Prostate gland (tissue), 2 donors: Measurements from ENCODE around the gene BEX3. TPM values are rescaled to one million over a fixed set of nuclear protein-coding genes. Genes with fewer than 3 reads are reported as not detected.

Source experiments
- DNase-seq: peaks from one replicate; pipeline ENCODE4 v3.0.0-alpha.2; 2019; ENCODE audit warnings: low spot score
- H3K27ac ChIP-seq, 2 donors: fragments of 200-600 bp; sonication (generic); 2 replicates each; pipeline ENCODE4 v1.5.1; 2017 to 2019
- H3K27me3 ChIP-seq: fragments of 200-600 bp; sonication (generic); replicated peaks from 2 replicates; pipeline ENCODE4 v1.5.1; 2019; ENCODE audit not compliant: insufficient read depth
- H3K36me3 ChIP-seq, 2 donors: fragments of 200-600 bp; sonication (generic); 1 replicate in 1 of 2; 2 replicates in 1 of 2; pipeline versions ENCODE4 v1.5.1 to v1.8.1; 2017 to 2019
- H3K4me1 ChIP-seq: fragments of 200-600 bp; sonication (generic); replicated peaks from 2 replicates; pipeline ENCODE4 v1.5.1; 2019
- H3K4me3 ChIP-seq, 2 donors: fragments of 200-600 bp; sonication (generic); 2 replicates each; pipeline ENCODE4 v1.5.1; 2017 to 2019
- H3K9me3 ChIP-seq: fragments of 200-600 bp; sonication (generic); 2 replicates; pipeline ENCODE4 v1.5.1; 2017
- POLR2A ChIP-seq: fragments of 450-650 bp; IDR thresholded peaks from one replicate; pipeline ENCODE4 v1.6.1; 2016; ENCODE audit warnings: antibody characterized with exemption, mild to moderate bottlenecking
- POLR2AphosphoS5 ChIP-seq: sonication (generic); formaldehyde crosslinking; IDR thresholded peaks from one replicate; pipeline ENCODE4 v1.6.1; 2017; ENCODE audit warnings: antibody characterized with exemption
- WGBS: methylation state at CpG from one replicate; pipeline ENCODE4 v1.1.5; 2018; 5-methylcytosine and 5-hydroxymethylcytosine counted together
- intact Hi-C: fragments of 100-400 bp; cut with DNase I; formaldehyde crosslinking; loops from one replicate; pipeline ENCODE4 v1.14.2; 2022
- total RNA-seq, 2 donors: library from RNA; depleted of rRNA; stranded (reverse); fragments of >200 nt; gene quantifications; one replicate each; pipeline ENCODE4 v1.1.0, GENCODE V29; 2016
- TF ChIP-seq, protein P1 (sequence below), 4 experiments: fragments of 200-600 bp in 2 of 4; fragments of 450-650 bp in 2 of 4; sonication (generic) in 2 of 4; IDR thresholded peaks; 1 replicate in 3 of 4; 2 replicates in 1 of 4; pipeline ENCODE4 v1.5.1; 2016 to 2019; ENCODE audit warnings: antibody characterized with exemption in 4 of 4, mild to moderate bottlenecking in 2 of 4, moderate library complexity in 2 of 4

The BEX3 gene
- total RNA-seq, 2 donors from 2014 or later, result 249 to 418 TPM

DNA sequence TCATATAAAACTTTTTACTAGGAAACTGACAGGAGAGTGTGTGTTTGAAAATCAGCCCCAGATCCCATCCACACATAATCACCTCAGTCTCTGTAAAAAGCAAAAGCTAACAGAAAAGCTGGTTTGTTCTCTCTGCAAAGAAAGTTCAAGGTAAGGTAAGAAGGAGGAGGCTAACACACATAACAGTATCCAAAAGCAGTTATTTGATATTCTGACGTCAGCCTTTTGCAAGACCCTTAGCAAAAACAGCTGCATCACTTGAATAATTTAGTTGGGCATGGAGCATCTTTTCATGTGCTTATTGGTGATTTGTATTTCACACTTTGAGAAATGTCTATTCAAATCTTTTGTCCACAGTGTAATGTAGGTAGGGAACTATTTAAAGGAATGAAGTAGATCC lies 14.5 kb upstream of the BEX3 start:
- no peaks in the 10 kb centered on the region for H3K36me3 ChIP-seq
- intact Hi-C loops, result no loop called here
- no peak for DNase-seq
- no peak for TF ChIP-seq POLR2AphosphoS5
- TF ChIP-seq, protein P1, sequence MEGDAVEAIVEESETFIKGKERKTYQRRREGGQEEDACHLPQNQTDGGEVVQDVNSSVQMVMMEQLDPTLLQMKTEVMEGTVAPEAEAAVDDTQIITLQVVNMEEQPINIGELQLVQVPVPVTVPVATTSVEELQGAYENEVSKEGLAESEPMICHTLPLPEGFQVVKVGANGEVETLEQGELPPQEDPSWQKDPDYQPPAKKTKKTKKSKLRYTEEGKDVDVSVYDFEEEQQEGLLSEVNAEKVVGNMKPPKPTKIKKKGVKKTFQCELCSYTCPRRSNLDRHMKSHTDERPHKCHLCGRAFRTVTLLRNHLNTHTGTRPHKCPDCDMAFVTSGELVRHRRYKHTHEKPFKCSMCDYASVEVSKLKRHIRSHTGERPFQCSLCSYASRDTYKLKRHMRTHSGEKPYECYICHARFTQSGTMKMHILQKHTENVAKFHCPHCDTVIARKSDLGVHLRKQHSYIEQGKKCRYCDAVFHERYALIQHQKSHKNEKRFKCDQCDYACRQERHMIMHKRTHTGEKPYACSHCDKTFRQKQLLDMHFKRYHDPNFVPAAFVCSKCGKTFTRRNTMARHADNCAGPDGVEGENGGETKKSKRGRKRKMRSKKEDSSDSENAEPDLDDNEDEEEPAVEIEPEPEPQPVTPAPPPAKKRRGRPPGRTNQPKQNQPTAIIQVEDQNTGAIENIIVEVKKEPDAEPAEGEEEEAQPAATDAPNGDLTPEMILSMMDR (IDR thresholded peaks at IDR 0.05), result no peak
- TF ChIP-seq POLR2A, result no peak
- H3K4me1 ChIP-seq, result no peaks in the 10 kb centered on the region
- H3K27ac ChIP-seq, result no peak overlapping the region
- H3K9me3 ChIP-seq, result no peaks in the 10 kb centered on the region
- H3K27me3 ChIP-seq, result no peaks in the 10 kb centered on the region
- WGBS, result 33% methylated on average over 1 of the region's 1 CpG
- no peak overlapping the region for H3K4me3 ChIP-seq

DNA sequence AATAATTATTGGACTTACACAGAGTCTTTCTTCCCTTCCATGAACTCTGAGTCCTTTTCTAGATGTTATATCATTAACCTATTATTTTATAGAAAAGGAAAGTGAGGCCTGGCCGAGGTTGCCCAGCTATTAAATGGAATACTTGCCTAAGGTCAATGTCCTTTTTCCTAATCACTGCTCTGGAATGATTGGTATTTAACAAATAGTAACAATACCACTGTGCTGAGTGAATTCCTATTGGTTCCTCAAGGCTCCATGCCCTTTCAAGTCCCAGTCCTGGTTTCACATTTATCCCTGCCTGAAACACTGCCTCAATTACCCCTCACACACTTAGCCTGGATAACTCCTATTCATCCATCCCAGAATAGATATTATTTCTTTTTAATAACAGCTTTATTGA lies 13.9 kb upstream of the BEX3 start:
- Histone ChIP-seq H3K9me3 (no peaks in the 10 kb centered on the region), H3K27me3 (no peaks in the 10 kb centered on the region), H3K4me3 (no peak overlapping the region), H3K4me1 (no peaks in the 10 kb centered on the region), H3K27ac (no peak overlapping the region), H3K36me3 (no peaks in the 10 kb centered on the region)
- intact Hi-C loops, result no loop called here
- 22% methylated on average over 1 of the region's 1 CpG for WGBS
- TF ChIP-seq, protein P1 (IDR thresholded peaks at IDR 0.05), result no peak
- TF ChIP-seq POLR2A (no peak), POLR2AphosphoS5 (no peak)
- no peak for DNase-seq

DNA sequence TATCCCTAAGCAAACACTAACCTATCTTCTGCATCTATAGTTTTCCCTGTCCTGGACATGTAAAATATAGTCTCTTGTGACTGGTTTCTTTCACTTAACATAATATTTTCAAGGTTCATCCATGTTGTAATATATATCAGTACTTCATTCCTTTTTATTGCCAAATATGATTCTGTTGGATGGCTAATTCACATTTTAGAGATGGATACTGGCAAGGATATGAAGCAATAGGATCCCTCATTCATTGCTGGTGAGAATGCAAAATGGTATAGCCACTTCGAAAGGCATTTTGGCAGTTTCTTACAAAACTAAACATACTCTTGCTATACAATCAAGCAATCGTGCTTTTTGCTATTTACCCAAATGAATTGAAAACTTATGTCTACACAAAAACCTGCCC lies 13.3 kb upstream of the BEX3 start:
- intact Hi-C loops, result no loop called here
- no peaks in the 10 kb centered on the region for H3K4me1 ChIP-seq
- H3K27ac ChIP-seq, result no peak overlapping the region
- H3K9me3 ChIP-seq, result no peaks in the 10 kb centered on the region
- H3K27me3 ChIP-seq, result no peaks in the 10 kb centered on the region
- WGBS, result 82% methylated on average over 2 of the region's 2 CpGs
- H3K4me3 ChIP-seq, result no peak overlapping the region
- no peak for DNase-seq
- H3K36me3 ChIP-seq, result no peaks in the 10 kb centered on the region
- no peak for TF ChIP-seq POLR2AphosphoS5
- no peak for TF ChIP-seq POLR2A
- TF ChIP-seq, protein P1 (IDR thresholded peaks at IDR 0.05), result no peak

DNA sequence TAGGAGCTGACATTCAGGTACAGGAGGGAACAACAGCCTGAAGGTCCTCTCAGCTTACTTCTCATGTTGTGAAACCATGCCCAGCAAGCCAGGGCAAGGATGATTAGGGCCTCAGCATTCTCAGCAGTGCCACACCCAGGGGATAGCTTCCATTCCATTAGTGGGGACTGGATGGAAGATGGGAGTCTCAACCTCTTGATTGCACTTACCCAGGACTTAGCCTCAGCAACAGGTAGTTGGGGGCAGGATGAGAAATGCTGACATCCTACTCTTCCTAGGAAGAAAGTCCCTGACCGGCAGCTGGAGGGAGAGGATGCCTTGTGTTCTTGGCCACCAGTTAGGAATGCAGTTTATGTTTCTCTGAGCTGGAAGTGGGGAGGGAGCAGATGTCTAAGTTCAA lies 8.8 kb upstream of the BEX3 start:
- TF ChIP-seq POLR2A (no peak), POLR2AphosphoS5 (no peak)
- TF ChIP-seq, protein P1 (IDR thresholded peaks at IDR 0.05), result no peak
- WGBS, result 27% methylated on average over 1 of the region's 1 CpG
- Histone ChIP-seq H3K4me3 (no peak overlapping the region), H3K27me3 (no peaks in the 10 kb centered on the region), H3K9me3 (no peaks in the 10 kb centered on the region), H3K4me1 (no peaks in the 10 kb centered on the region), H3K36me3 (no peaks in the 10 kb centered on the region), H3K27ac (no peak overlapping the region)
- intact Hi-C loops, result no loop called here
- DNase-seq, result no peak

DNA sequence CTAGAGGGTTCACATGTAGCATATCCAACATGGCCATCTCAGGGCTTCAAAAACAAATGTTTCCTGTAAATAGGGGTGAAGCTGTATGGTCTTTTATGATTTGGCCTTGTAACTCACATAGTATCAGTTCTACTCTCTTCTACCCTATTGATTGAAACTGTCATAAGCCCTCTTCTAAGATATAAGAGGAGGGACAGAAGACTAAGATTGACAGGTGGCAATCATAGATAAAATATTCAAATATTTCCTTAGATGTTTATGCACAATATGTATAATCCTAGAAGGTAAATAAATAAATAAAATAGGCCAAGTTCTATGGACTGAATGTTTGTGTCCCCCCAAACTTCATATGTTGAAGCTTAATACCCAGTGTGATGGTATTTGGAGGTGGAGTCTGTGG lies 6.9 kb upstream of the BEX3 start:
- no peak for TF ChIP-seq POLR2AphosphoS5
- Histone ChIP-seq H3K27me3 (no peaks in the 10 kb centered on the region), H3K4me3 (no peak overlapping the region), H3K9me3 (no peaks in the 10 kb centered on the region), H3K36me3 (no peaks in the 10 kb centered on the region), H3K4me1 (no peaks in the 10 kb centered on the region), H3K27ac (no peak overlapping the region)
- DNase-seq, result no peak
- intact Hi-C loops, result no loop called here
